HEK293 (cell line): Measurements from ENCODE around the gene DYNC2I2.

Experiments
- GLIS1 ChIP-seq: fragments of 450-650 bp; formaldehyde crosslinking; IDR thresholded peaks from 2 replicates; pipeline ENCODE4 v1.5.1; 2016; ENCODE audit warnings: missing biosample characterization, missing genetic modification characterization
- IKZF3 ChIP-seq: fragments of 450-650 bp; IDR thresholded peaks from 2 replicates; pipeline ENCODE4 v1.5.0; 2018; ENCODE audit warnings: missing biosample characterization, mild to moderate bottlenecking, missing genetic modification characterization, moderate library complexity
- KLF17 ChIP-seq: fragments of 450-650 bp; formaldehyde crosslinking; IDR thresholded peaks from 2 replicates; pipeline ENCODE4 v1.5.1; 2016; ENCODE audit warnings: missing biosample characterization, missing genetic modification characterization
- MYNN ChIP-seq: fragments of 450-650 bp; formaldehyde crosslinking; IDR thresholded peaks from 2 replicates; pipeline ENCODE4 v1.5.1; 2016; ENCODE audit warnings: missing biosample characterization, missing genetic modification characterization, borderline replicate concordance
- OVOL3 ChIP-seq: fragments of 450-650 bp; formaldehyde crosslinking; IDR thresholded peaks from 2 replicates; pipeline ENCODE4 v1.5.1; 2016; ENCODE audit warnings: missing biosample characterization, missing genetic modification characterization
- PRDM1 ChIP-seq: fragments of 450-650 bp; formaldehyde crosslinking; IDR thresholded peaks from 2 replicates; pipeline ENCODE4; 2016; ENCODE audit warnings: missing biosample characterization, missing genetic modification characterization
- PRDM10 ChIP-seq: fragments of 450-650 bp; formaldehyde crosslinking; IDR thresholded peaks from 2 replicates; pipeline ENCODE4 v1.5.1; 2016; ENCODE audit warnings: missing biosample characterization, missing genetic modification characterization
- SP2 ChIP-seq: fragments of 450-650 bp; formaldehyde crosslinking; IDR thresholded peaks from 2 replicates; pipeline ENCODE4 v1.5.1; 2016; ENCODE audit warnings: missing biosample characterization, missing genetic modification characterization
- ZBTB21 ChIP-seq: fragments of 450-650 bp; formaldehyde crosslinking; IDR thresholded peaks from 2 replicates; pipeline ENCODE4 v1.5.1; 2017; ENCODE audit warnings: missing biosample characterization, missing genetic modification characterization
- ZBTB7A ChIP-seq: fragments of 450-650 bp; formaldehyde crosslinking; IDR thresholded peaks from 2 replicates; pipeline ENCODE4 v1.5.1; 2016; ENCODE audit warnings: low read depth, missing biosample characterization, missing genetic modification characterization
- ZFP37 ChIP-seq: fragments of 450-650 bp; formaldehyde crosslinking; IDR thresholded peaks from 2 replicates; pipeline ENCODE4 v1.5.1; 2016; ENCODE audit warnings: missing biosample characterization, missing genetic modification characterization
- ZNF16 ChIP-seq: fragments of 450-650 bp; formaldehyde crosslinking; IDR thresholded peaks from 2 replicates; pipeline ENCODE4 v1.5.1; 2016; ENCODE audit warnings: low read depth, missing biosample characterization, missing genetic modification characterization
- ZNF2 ChIP-seq: fragments of 450-650 bp; formaldehyde crosslinking; IDR thresholded peaks from 2 replicates; pipeline ENCODE4 v1.5.1; 2016; ENCODE audit warnings: missing biosample characterization, missing genetic modification characterization
- ZNF24 ChIP-seq: fragments of 450-650 bp; formaldehyde crosslinking; IDR thresholded peaks from 2 replicates; pipeline ENCODE4 v1.5.1; 2016; ENCODE audit warnings: missing biosample characterization, missing genetic modification characterization
- ZNF335 ChIP-seq: fragments of 450-650 bp; formaldehyde crosslinking; conservative IDR thresholded peaks from 2 replicates; pipeline ENCODE4 v1.5.1; 2016; ENCODE audit warnings: missing biosample characterization, missing genetic modification characterization
- ZNF341 ChIP-seq: fragments of 450-650 bp; formaldehyde crosslinking; IDR thresholded peaks from 2 replicates; pipeline ENCODE4; 2016; ENCODE audit warnings: low read depth, missing biosample characterization, missing genetic modification characterization
- ZNF391 ChIP-seq: fragments of 450-650 bp; formaldehyde crosslinking; IDR thresholded peaks from 2 replicates; pipeline ENCODE4 v1.5.1; 2016; ENCODE audit warnings: low read depth, missing biosample characterization, missing genetic modification characterization, borderline replicate concordance
- ZNF514 ChIP-seq: fragments of 450-650 bp; formaldehyde crosslinking; IDR thresholded peaks from 2 replicates; pipeline ENCODE4 v1.5.1; 2016; ENCODE audit warnings: missing biosample characterization, missing genetic modification characterization
- ZNF529 ChIP-seq: fragments of 450-650 bp; formaldehyde crosslinking; IDR thresholded peaks from 2 replicates; pipeline ENCODE4 v1.5.1; 2017; ENCODE audit warnings: missing genetic modification characterization, missing biosample characterization; ENCODE audit not compliant: insufficient replicate concordance
- ZNF530 ChIP-seq: fragments of 450-650 bp; formaldehyde crosslinking; IDR thresholded peaks from 2 replicates; pipeline ENCODE4 v1.5.1; 2016; ENCODE audit warnings: low read depth, missing biosample characterization, missing genetic modification characterization
- ZNF623 ChIP-seq: fragments of 450-650 bp; formaldehyde crosslinking; IDR thresholded peaks from 2 replicates; pipeline ENCODE4 v1.5.1; 2016; ENCODE audit warnings: missing biosample characterization, missing genetic modification characterization
- ZNF639 ChIP-seq: fragments of 450-650 bp; formaldehyde crosslinking; IDR thresholded peaks from 2 replicates; pipeline ENCODE4 v1.5.1; 2016; ENCODE audit warnings: missing biosample characterization, missing genetic modification characterization
- ZNF658 ChIP-seq: fragments of 450-650 bp; formaldehyde crosslinking; IDR thresholded peaks from 2 replicates; pipeline ENCODE4; 2016; ENCODE audit warnings: missing biosample characterization, missing genetic modification characterization
- ZNF704 ChIP-seq: fragments of 450-650 bp; formaldehyde crosslinking; IDR thresholded peaks from 2 replicates; pipeline ENCODE4 v1.5.1; 2016; ENCODE audit warnings: missing biosample characterization, missing genetic modification characterization
- ZNF792 ChIP-seq: fragments of 450-650 bp; formaldehyde crosslinking; IDR thresholded peaks from 2 replicates; pipeline ENCODE4 v1.5.1; 2016; ENCODE audit warnings: missing biosample characterization, missing genetic modification characterization
- ZXDB ChIP-seq: fragments of 450-650 bp; formaldehyde crosslinking; IDR thresholded peaks from 2 replicates; pipeline ENCODE4 v1.5.1; 2016; ENCODE audit warnings: missing biosample characterization, missing genetic modification characterization

DYNC2I2 gene

GRCh38 chr9:128656416-128657343 lies at the start of gene DYNC2I2 (continued):
- TF ChIP-seq PRDM10 (tag by site-specific recombination) (peak; percentile 58; the same call in 1 of the 2 replicates), ZNF16 (tag by site-specific recombination) (no peak), KLF17 (peak; percentile 91), OVOL3 (tag by site-specific recombination) (peak; percentile 99), ZXDB (peak; percentile 99), ZNF335 (tag by site-specific recombination) (peak; percentile 91), ZNF530 (tag by site-specific recombination) (no peak), PRDM1 (tag by site-specific recombination) (no peak), ZNF639 (tag by site-specific recombination) (peak; percentile 95), ZNF341 (tag by site-specific recombination) (peak; percentile 74), ZBTB21 (tag by site-specific recombination) (peak; percentile 77), IKZF3 (tag by site-specific recombination) (peak; percentile 90), ZNF529 (no peak), ZNF658 (tag by site-specific recombination) (no peak), ZNF792 (0 out of 2 replicates have a peak, but pooled peaks have one; percentile 52), GLIS1 (peak; percentile 42; the same call in 1 of the 2 replicates), ZNF2 (peak; percentile 95), ZFP37 (peak; percentile 85; the same call in 1 of the 2 replicates), SP2 (tag by site-specific recombination) (peak; percentile 85), ZNF623 (peak; percentile 31; the same call in 1 of the 2 replicates), ZNF514 (no peak), MYNN (tag by site-specific recombination) (peak; percentile 65; the same call in 1 of the 2 replicates), ZNF391 (tag by site-specific recombination) (peak; percentile 90; the same call in 1 of the 2 replicates), ZNF24 (tag by site-specific recombination) (peak; percentile 95), ZNF704 (no peak), ZBTB7A (tag by site-specific recombination) (peak; percentile 94)
- TF ChIP-seq, all 188 proteins: peak for 75
